ENCODE measurements around the gene ZNF212.
A peak's percentile ranks its signal among the peaks of the same experiment; 100 is the strongest.
"Not testable (repeated sequence)": the region's sequence is repeated elsewhere in the genome, so short reads cannot be mapped to it uniquely, and the experiment has no call there.

The ZNF212 gene

GRCh38 chr7:149217570-149217969 is 21.9 kb upstream of the ZNF212 start:
- no peak overlapping the region for H3K27ac ChIP-seq

GRCh38 chr7:149218469-149219420 is 20.7 kb upstream of the ZNF212 start:
- Histone ChIP-seq H3K4me3 (no peak overlapping the region), H3K27ac (no peak overlapping the region)

More at GRCh38 chr7:149217570-149217969, 21.9 kb upstream of the ZNF212 start:
- H3K4me3 ChIP-seq, result no peak overlapping the region

- Histone ChIP-seq H3K4me3 (no peak overlapping the region), H3K27ac (no peak overlapping the region)
These were observed 18.9 kb upstream of the ZNF212 start for GRCh38 chr7:149220534-149220933.

GRCh38 chr7:149223176-149223575 is 16.3 kb upstream of the ZNF212 start:
- no peak overlapping the region for H3K27ac ChIP-seq
- no peak overlapping the region for H3K4me3 ChIP-seq

- H3K4me3 ChIP-seq, result no peak overlapping the region
- H3K27ac ChIP-seq, result no peak overlapping the region
These were observed 15.7 kb upstream of the ZNF212 start for GRCh38 chr7:149223761-149224160.

- H3K4me3 ChIP-seq, result no peak overlapping the region
These were observed 15.1 kb upstream of the ZNF212 start for GRCh38 chr7:149224352-149224751.

GRCh38 chr7:149225106-149225505 is 14.3 kb upstream of the ZNF212 start:
- Histone ChIP-seq H3K4me3 (no peak overlapping the region), H3K27ac (no peak overlapping the region)

More at GRCh38 chr7:149224352-149224751, 15.1 kb upstream of the ZNF212 start:
- no peak overlapping the region for H3K27ac ChIP-seq

- H3K4me3 ChIP-seq, result no peak overlapping the region
- H3K27ac ChIP-seq, result no peak overlapping the region
These were observed 13.8 kb upstream of the ZNF212 start for GRCh38 chr7:149225656-149226055.

GRCh38 chr7:149226366-149226765 is 13.1 kb upstream of the ZNF212 start:
- H3K27ac ChIP-seq, H3K4me3 ChIP-seq: not testable (repeated sequence)

- Histone ChIP-seq H3K27ac (no peak overlapping the region), H3K4me3 (no peak overlapping the region)
These were observed 12.5 kb upstream of the ZNF212 start for GRCh38 chr7:149226840-149227494.

- no peak overlapping the region for H3K4me3 ChIP-seq
- H3K27ac ChIP-seq, result no peak overlapping the region
These were observed 10.5 kb upstream of the ZNF212 start for GRCh38 chr7:149228831-149229471.

- Histone ChIP-seq H3K27ac (no peak overlapping the region), H3K4me3 (no peak overlapping the region)
These were observed 9.9 kb upstream of the ZNF212 start for GRCh38 chr7:149229526-149229925.

GRCh38 chr7:149232362-149232761 is 7.1 kb upstream of the ZNF212 start:
- no peak overlapping the region for H3K4me3 ChIP-seq
- H3K27ac ChIP-seq, result peak overlapping the region in 2 of 21 experiments; percentile 4 to 55

- H3K27ac ChIP-seq, result peak overlapping the region in 4 of 21 experiments; percentile 1 to 67 (median 38)
- H3K4me3 ChIP-seq, result not testable (repeated sequence)
These were observed 5.7 kb upstream of the ZNF212 start for GRCh38 chr7:149233655-149234204.

GRCh38 chr7:149237502-149237901 is 1.9 kb upstream of the ZNF212 start:
- Histone ChIP-seq H3K27ac (no peak overlapping the region), H3K4me3 (no peak overlapping the region)

- Histone ChIP-seq H3K27ac (no peak overlapping the region), H3K4me3 (no peak overlapping the region)
These were observed 1.4 kb upstream of the ZNF212 start for GRCh38 chr7:149238051-149238450.

GRCh38 chr7:149240637-149241036 is 1.2 kb downstream of the ZNF212 start:
- Histone ChIP-seq H3K4me3 (peak overlapping the region; percentile 60 to 99 (median 85)), H3K27ac (peak overlapping the region in 3 of 21 experiments; percentile 78 to 85 (median 81))

- Histone ChIP-seq H3K4me3 (no peak overlapping the region), H3K27ac (no peak overlapping the region)
These were observed 2.2 kb downstream of the ZNF212 start for GRCh38 chr7:149241696-149242095.

- no peak overlapping the region for H3K27ac ChIP-seq
- H3K4me3 ChIP-seq, result no peak overlapping the region
These were observed 5.8 kb downstream of the ZNF212 start for GRCh38 chr7:149245244-149245643.

GRCh38 chr7:149245744-149246143 is 6.3 kb downstream of the ZNF212 start:
- H3K27ac ChIP-seq, result no peak overlapping the region
- no peak overlapping the region for H3K4me3 ChIP-seq

Measured in skin epidermis (tissue), 12 donors.